GM19463 (cell line): ENCODE results near the gene MRPS24.
A peak's percentile ranks its signal among the peaks of the same experiment; 100 is the strongest.
"Not testable (repeated sequence)": the region's sequence is repeated elsewhere in the genome, so short reads cannot be mapped to it uniquely, and the experiment has no call there.

ENCODE experiments used
- ATAC-seq: cut with Tn5 transposase; IDR thresholded peaks from one replicate; pipeline ENCODE4 v1.9.1; 2021; ENCODE audit warnings: mild to moderate bottlenecking, moderate library complexity; ENCODE audit not compliant: unreplicated experiment

The MRPS24 gene

GRCh38 chr7:43843296-43843695 is 26.0 kb downstream of the MRPS24 start:
- no peak for ATAC-seq

DNA sequence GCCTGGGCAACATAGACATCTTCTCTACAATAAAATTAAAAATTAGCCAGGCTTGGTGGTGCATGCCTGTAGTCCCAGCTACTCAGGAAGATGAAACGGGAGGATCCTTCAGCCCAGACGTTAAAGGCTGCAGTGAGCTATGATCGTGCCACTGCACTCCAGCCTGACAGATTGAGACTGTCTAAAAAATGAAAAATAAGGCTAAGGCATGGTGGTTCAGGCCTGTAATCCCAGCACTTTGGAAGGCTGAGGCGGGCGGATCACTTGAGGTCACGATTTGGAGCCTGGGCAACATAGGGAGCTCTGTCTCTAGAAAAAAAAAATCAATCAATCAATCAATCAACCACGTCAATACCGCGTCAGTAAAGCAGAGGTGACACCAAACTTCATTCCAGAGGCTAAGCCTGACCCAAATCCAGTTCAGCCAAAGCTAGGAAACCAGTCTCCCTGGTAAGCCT is 31.1 kb downstream of the MRPS24 start:
- ATAC-seq, result no peak

DNA sequence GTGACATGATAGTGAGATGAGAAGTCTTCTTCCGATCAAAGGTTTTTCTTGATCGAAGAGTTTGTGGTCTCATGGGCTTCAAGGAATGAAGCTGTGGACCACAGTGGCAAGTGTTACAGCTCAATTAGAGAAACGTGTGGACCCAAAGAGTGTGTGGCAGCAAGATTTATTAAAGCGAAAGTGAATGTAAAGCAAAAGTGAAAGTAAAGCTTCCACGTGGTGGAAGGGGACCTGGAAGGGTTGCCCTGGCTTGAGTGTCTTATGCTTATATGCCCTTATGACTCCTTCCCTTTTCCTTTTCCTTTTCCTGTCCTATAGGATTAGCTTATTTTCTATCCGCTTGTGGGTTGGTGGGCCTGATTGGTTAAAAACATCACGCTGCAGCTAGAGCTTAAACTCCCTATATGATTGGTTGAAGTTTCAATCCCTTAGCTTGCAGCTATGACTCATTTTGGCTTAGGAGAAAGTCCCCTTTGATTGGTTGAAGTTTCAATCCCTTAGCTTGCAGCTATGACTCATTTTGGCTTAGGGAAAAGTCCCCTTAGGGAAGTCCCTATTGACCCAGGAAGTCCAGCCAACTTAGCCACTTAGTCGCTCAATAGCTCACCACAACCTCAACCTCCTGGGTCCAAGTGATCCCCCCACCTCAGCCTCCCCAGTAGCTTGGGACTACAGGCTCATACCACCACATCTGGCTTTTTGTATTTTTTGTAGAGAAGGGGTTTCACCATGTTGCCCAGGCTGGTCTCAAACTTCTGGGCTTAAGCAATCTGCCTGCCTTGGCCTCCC is 34.7 kb downstream of the MRPS24 start:
- peak; percentile 52 for ATAC-seq

DNA sequence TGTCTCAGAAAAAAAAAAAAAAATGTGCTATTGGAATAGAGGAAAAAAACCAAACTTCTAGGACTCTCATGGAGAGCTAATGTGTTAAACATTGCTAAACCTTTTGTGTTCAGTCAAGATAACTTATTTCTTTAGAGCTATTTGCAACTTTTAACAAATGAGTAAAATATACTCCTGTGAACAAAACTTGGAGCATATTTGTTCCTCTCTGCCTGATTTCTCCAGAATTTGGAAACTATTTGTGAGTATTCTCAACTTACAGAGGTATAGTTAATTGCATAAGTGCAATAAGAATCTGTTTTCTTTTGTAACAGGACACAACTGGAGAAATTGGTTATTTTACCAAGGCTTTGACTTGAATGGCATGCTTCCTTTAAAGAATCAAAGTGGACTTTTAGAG is 38.4 kb downstream of the MRPS24 start:
- ATAC-seq, result not testable (repeated sequence)

DNA sequence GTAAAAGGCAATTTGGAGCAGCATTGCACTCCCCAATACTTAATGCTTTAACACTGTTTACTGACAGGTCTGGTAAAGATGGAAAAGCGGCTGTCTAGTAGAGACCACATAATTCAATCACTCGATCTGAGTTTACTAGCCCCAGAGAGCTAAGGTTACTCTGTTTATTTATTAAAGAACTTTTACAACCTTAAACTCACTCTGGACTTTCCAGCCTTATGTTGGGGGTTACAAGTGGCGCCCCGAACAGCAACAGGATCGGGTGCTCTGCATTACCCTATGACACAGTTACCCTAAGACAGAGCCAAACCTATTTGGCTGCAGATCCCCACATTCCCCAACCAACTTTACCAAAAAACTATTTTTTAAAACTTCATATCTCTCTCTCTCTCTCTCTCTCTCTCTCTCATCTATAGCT is 43.9 kb downstream of the MRPS24 start:
- ATAC-seq, result no peak

GRCh38 chr7:43824963-43825362 is 44.4 kb downstream of the MRPS24 start:
- no peak for ATAC-seq

DNA sequence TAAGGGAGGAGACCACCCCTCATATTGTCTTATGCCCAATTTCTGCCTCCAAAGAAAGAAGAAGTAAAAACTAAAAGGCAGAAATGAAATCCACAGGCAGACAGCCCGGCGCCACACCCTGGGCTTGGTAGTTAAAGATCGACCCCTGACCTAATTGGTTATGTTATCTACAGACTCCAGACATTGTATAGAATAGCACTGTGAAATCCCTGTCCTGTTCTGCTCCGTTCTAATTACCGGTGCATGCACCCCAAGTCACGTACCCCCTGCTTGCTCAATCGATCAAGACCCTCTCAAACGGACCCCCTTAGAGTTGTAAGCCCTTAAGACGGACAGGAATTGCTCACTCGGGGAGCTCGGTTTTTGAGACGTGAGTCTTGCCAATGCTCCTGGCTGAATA is 44.8 kb downstream of the MRPS24 start:
- ATAC-seq, result not testable (repeated sequence)

- no peak for ATAC-seq
Measured at GRCh38 chr7:43823941-43824340, 45.4 kb downstream of the MRPS24 start.

DNA sequence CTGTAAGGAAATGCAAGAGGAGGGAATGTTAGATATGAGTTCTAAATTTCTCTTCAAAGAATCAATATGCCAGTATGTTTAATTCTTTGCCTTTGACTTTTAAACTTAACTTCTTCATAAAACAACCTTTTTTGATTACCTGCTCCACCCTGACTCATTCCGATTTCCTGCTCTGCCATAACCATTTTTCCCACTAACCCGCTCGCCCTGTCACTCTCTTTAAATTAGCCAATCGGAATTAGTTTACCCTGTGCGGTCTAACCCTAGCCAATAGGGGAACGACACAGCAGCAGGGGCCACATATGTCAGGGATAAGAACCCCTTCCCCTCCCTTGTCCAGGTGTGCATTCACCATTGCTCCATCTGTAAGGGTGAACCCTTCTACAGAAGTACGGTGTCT is 45.9 kb downstream of the MRPS24 start:
- not testable (repeated sequence) for ATAC-seq
